T-helper 2 cell (primary cell): ENCODE results near the gene MRPL14.

Experiments
- DNase-seq, 5 experiments: peaks; one replicate each; pipeline versions ENCODE4 v3.0.0 to v3.0.0-alpha.2; 2012 to 2022
- total RNA-seq, 2 donors: gene quantifications; one replicate each; lab custom pipeline; 2026; lab: John Stamatoyannopoulos, UW

MRPL14 gene
- 5.6 to 14.1 reads per million in 2 donors for total RNA-seq

- DNase-seq: peak; percentile 85 to 90 (median 89)
These were observed at the start of gene MRPL14, which contains the start of gene TMEM63B for GRCh38 chr6:44127186-44128019. MRPL14 (minus strand) TSS chr6:44127452; CDS start chr6:44116611, 10,841 bp downstream. TMEM63B (plus strand) TSS chr6:44127554; CDS start chr6:44134585, 7,031 bp downstream.

GRCh38 chr6:44176130-44176761, 49.0 kb upstream of the MRPL14 start:
- no peak for DNase-seq

GRCh38 chr6:44172731-44173500, 45.7 kb upstream of the MRPL14 start:
- DNase-seq: peak; percentile 31 to 72 (median 63)

- peak in 1 of 5 experiments; percentile 22 for DNase-seq
These were observed 44.8 kb upstream of the MRPL14 start for GRCh38 chr6:44171899-44172546.

- no peak for DNase-seq
These were observed 42.8 kb upstream of the MRPL14 start for GRCh38 chr6:44169886-44170570.

- no peak for DNase-seq
These were observed 41.9 kb upstream of the MRPL14 start for GRCh38 chr6:44169154-44169553.

- DNase-seq: no peak
These were observed 40.3 kb upstream of the MRPL14 start for GRCh38 chr6:44167567-44167966.

- no peak for DNase-seq
These were observed 39.4 kb upstream of the MRPL14 start for GRCh38 chr6:44166591-44167184.

GRCh38 chr6:44166116-44166515, 38.9 kb upstream of the MRPL14 start:
- no peak for DNase-seq

GRCh38 chr6:44162876-44163625, 35.8 kb upstream of the MRPL14 start:
- DNase-seq: no peak

- no peak for DNase-seq
These were observed 34.7 kb upstream of the MRPL14 start for GRCh38 chr6:44161997-44162338.

GRCh38 chr6:44158770-44159228, 31.5 kb upstream of the MRPL14 start, which contains the start of gene CAPN11:
CAPN11 (plus strand) TSS chr6:44158820; CDS start chr6:44158849, 29 bp downstream.
- DNase-seq: no peak

- DNase-seq: no peak
These were observed 29.9 kb upstream of the MRPL14 start for GRCh38 chr6:44157152-44157521.

- DNase-seq: no peak
These were observed 29.4 kb upstream of the MRPL14 start for GRCh38 chr6:44156494-44157151.

- DNase-seq: no peak
These were observed 26.8 kb upstream of the MRPL14 start for GRCh38 chr6:44154067-44154466.

- no peak for DNase-seq
These were observed 25.3 kb upstream of the MRPL14 start for GRCh38 chr6:44152533-44152932.

GRCh38 chr6:44152109-44152461, 24.8 kb upstream of the MRPL14 start:
- no peak for DNase-seq

GRCh38 chr6:44151348-44152108, 24.3 kb upstream of the MRPL14 start:
- DNase-seq: peak; percentile 52 to 77 (median 71)

- DNase-seq: no peak
These were observed 23.2 kb upstream of the MRPL14 start for GRCh38 chr6:44150317-44150917.
